ENCODE measurements around the gene RBFOX1. TPM values are rescaled to one million over a fixed set of nuclear protein-coding genes. Genes with fewer than 3 reads are reported as not detected.

The RBFOX1 gene
- total RNA-seq, 1 experiment from 2014 or later, result not detected

GRCh38 chr16:7333180-7333725 is 608 bp downstream of the RBFOX1 start:
- H3K27me3 ChIP-seq (ENCODE audit: insufficient read depth, low read length), result no peaks in the 10 kb centered on the region
- H3K9me2 ChIP-seq (ENCODE audit: insufficient read depth), result no peaks in the 10 kb centered on the region
- no peaks in the 10 kb centered on the region for H4K20me1 ChIP-seq (ENCODE audit: insufficient read depth)
- H3K4me3 ChIP-seq (replicated peaks in 1 of 2; ENCODE audit: low read depth in 1 of 2, low read length in 2 of 2), result no peak overlapping the region
- no peak overlapping the region for H3K27ac ChIP-seq (ENCODE audit: low read depth, low read length)
- ATAC-seq (no peak), DNase-seq (ENCODE audit: low read depth, low spot score) (no peak)
- no TSS peak for BruUV-seq (replicated peaks)
- H3K79me2 ChIP-seq (ENCODE audit: insufficient read depth, low read length), result no peaks in the 10 kb centered on the region
- CTCF ChIA-PET, result no interaction called here
- POLR2A ChIA-PET, result no interaction called here
- no peak overlapping the region for H3K4me2 ChIP-seq (ENCODE audit: low read length)
- H3K36me3 ChIP-seq (ENCODE audit: control insufficient read depth in 1 of 2, insufficient read depth in 2 of 2, low read length in 2 of 2), result no peaks in the 10 kb centered on the region
- H3K9me3 ChIP-seq (ENCODE audit: control insufficient read depth in 1 of 2, insufficient read depth in 1 of 2, low read depth in 1 of 2, low read length in 2 of 2), result peaks cover 0 to 23% of the 10 kb centered on the region in 2 experiments; a peak in 2 of 4 replicates
- no peak overlapping the region for H2AFZ ChIP-seq (ENCODE audit: low read depth, low read length, poor library complexity, severe bottlenecking)
- no peak for TF ChIP-seq YY1 (IDR thresholded peaks at IDR 0.05; ENCODE audit: extremely low read depth, insufficient replicate concordance, low read depth, low read length)
- TF ChIP-seq MAX (IDR thresholded peaks at IDR 0.05), result no peak
- TF ChIP-seq ZNF274 (IDR thresholded peaks at IDR 0.05; ENCODE audit: low read depth, low read length), result no peak
- no peak for TF ChIP-seq FOSL1 (IDR thresholded peaks at IDR 0.05; ENCODE audit: low read depth)
- no peak for TF ChIP-seq CBX3 (IDR thresholded peaks at IDR 0.05; ENCODE audit: low read depth)
- TF ChIP-seq ZFX (IDR thresholded peaks at IDR 0.05), result no peak
- TF ChIP-seq POLR2A (IDR thresholded peaks at IDR 0.05; ENCODE audit: borderline replicate concordance, extremely low read depth, insufficient read depth, insufficient read length), result no peak
- no peak for TF ChIP-seq ELF1 (IDR thresholded peaks at IDR 0.05; ENCODE audit: borderline replicate concordance, low read depth)
- no peaks in the 10 kb centered on the region for H3K4me1 ChIP-seq (ENCODE audit: control insufficient read depth in 1 of 2, insufficient read depth in 2 of 2, low read length in 2 of 2)
- no peak overlapping the region for H3K9ac ChIP-seq (ENCODE audit: low read length)
- intact Hi-C loops (cut with micrococcal nuclease), result no loop called here
- RAD21 ChIA-PET (ENCODE audit: low non-redundant PET in 1 of 2, low total read pairs in 2 of 2, uncharacterized antibody in 2 of 2, unreplicated experiment in 2 of 2), result no interaction called here

- H4K20me1 ChIP-seq (ENCODE audit: insufficient read depth), result no peaks in the 10 kb centered on the region
- TF ChIP-seq SRF (IDR thresholded peaks at IDR 0.05; ENCODE audit: low read depth) (no peak), JUND (IDR thresholded peaks at IDR 0.05) (no peak), MAX (IDR thresholded peaks at IDR 0.05) (no peak), CEBPB (IDR thresholded peaks at IDR 0.05; ENCODE audit: low read depth) (no peak), ELF1 (IDR thresholded peaks at IDR 0.05; ENCODE audit: borderline replicate concordance, low read depth) (no peak), EZH2 (IDR thresholded peaks at IDR 0.05) (no peak), SIN3A (IDR thresholded peaks at IDR 0.05; ENCODE audit: low read depth) (no peak), REST (IDR thresholded peaks at IDR 0.05; ENCODE audit: low read depth) (no peak), TCF7L2 (IDR thresholded peaks at IDR 0.05; ENCODE audit: borderline replicate concordance, extremely low read depth, insufficient read depth, insufficient read length) (no peak), ZNF274 (IDR thresholded peaks at IDR 0.05; ENCODE audit: low read depth, low read length) (no peak)
Observed at GRCh38 chr16:7334801-7335560, 2.3 kb downstream of the RBFOX1 start.

More at GRCh38 chr16:7334801-7335560, 2.3 kb downstream of the RBFOX1 start:
- BruUV-seq (replicated peaks), result no TSS peak
- Histone ChIP-seq H3K4me3 (replicated peaks in 1 of 2; ENCODE audit: low read depth in 1 of 2, low read length in 2 of 2) (no peak overlapping the region), H3K9me3 (ENCODE audit: control insufficient read depth in 1 of 2, insufficient read depth in 1 of 2, low read depth in 1 of 2, low read length in 2 of 2) (peaks cover 0 to 24% of the 10 kb centered on the region in 2 experiments; a peak in 2 of 4 replicates), H3K9me2 (ENCODE audit: insufficient read depth) (no peaks in the 10 kb centered on the region), H3K79me2 (ENCODE audit: insufficient read depth, low read length) (no peaks in the 10 kb centered on the region), H2AFZ (ENCODE audit: low read depth, low read length, poor library complexity, severe bottlenecking) (no peak overlapping the region), H3K27me3 (ENCODE audit: insufficient read depth, low read length) (no peaks in the 10 kb centered on the region), H3K4me2 (ENCODE audit: low read length) (no peak overlapping the region), H3K9ac (ENCODE audit: low read length) (no peak overlapping the region), H3K36me3 (ENCODE audit: control insufficient read depth in 1 of 2, insufficient read depth in 2 of 2, low read length in 2 of 2) (no peaks in the 10 kb centered on the region), H3K4me1 (ENCODE audit: control insufficient read depth in 1 of 2, insufficient read depth in 2 of 2, low read length in 2 of 2) (no peaks in the 10 kb centered on the region), H3K27ac (ENCODE audit: low read depth, low read length) (no peak overlapping the region)
- ATAC-seq (no peak), DNase-seq (ENCODE audit: low read depth, low spot score) (no peak)
- intact Hi-C loops (cut with micrococcal nuclease), result no loop called here
- POLR2A ChIA-PET, result no interaction called here
- CTCF ChIA-PET, result no interaction called here
- RAD21 ChIA-PET (ENCODE audit: low non-redundant PET in 1 of 2, low total read pairs in 2 of 2, uncharacterized antibody in 2 of 2, unreplicated experiment in 2 of 2), result no interaction called here
